OCI-LY1 (cell line): ENCODE results near the gene MAGI2.

Experiments used
- H2AFZ ChIP-seq: fragments of 200-600 bp; sonication (generic), shearing (Covaris generic); 2 replicates; pipeline ENCODE4 v1.6.0; 2014; ENCODE audit warnings: antibody characterized with exemption, mild to moderate bottlenecking, low read length
- H3F3A ChIP-seq: fragments of 200-600 bp; sonication (generic), shearing (Covaris generic); 2 replicates; pipeline ENCODE4 v1.6.0; 2014; ENCODE audit warnings: mild to moderate bottlenecking, antibody characterized with exemption, low read length, moderate library complexity; ENCODE audit not compliant: insufficient read depth
- H3K27ac ChIP-seq: fragments of 200-600 bp; sonication (generic); 2 replicates; pipeline ENCODE4 v1.5.1; 2014; ENCODE audit warnings: low read length, mixed run types, mild to moderate bottlenecking, low read depth; ENCODE audit not compliant: poor library complexity, severe bottlenecking
- H3K27me3 ChIP-seq: fragments of 200-600 bp; sonication (generic); 2 replicates; pipeline ENCODE4 v1.6.0; 2014; ENCODE audit warnings: antibody characterized with exemption, mild to moderate bottlenecking, low read length, moderate library complexity; ENCODE audit not compliant: insufficient read depth
- H3K36me3 ChIP-seq: fragments of 200-600 bp; sonication (generic); 2 replicates; pipeline ENCODE4 v1.6.1; 2014; ENCODE audit warnings: mild to moderate bottlenecking, antibody characterized with exemption, low read length, moderate library complexity, mixed read lengths; ENCODE audit not compliant: insufficient read depth
- H3K4me1 ChIP-seq: fragments of 200-600 bp; sonication (generic); 2 replicates; pipeline ENCODE4 v1.5.1; 2014; ENCODE audit warnings: mild to moderate bottlenecking, low read length, moderate library complexity; ENCODE audit not compliant: insufficient read depth, severe bottlenecking
- H3K4me2 ChIP-seq: fragments of 200-600 bp; sonication (generic), shearing (Covaris generic); 2 replicates; pipeline ENCODE4 v1.6.1; 2014; ENCODE audit warnings: low read length
- H3K4me3 ChIP-seq: fragments of 200-600 bp; sonication (generic); 2 replicates; pipeline ENCODE4 v1.5.1; 2014; ENCODE audit warnings: low read length, low read depth, mild to moderate bottlenecking, mixed read lengths; ENCODE audit not compliant: poor library complexity, severe bottlenecking
- H3K79me2 ChIP-seq: fragments of 200-600 bp; shearing (Covaris generic); 2 replicates; pipeline ENCODE4 v1.6.1; 2016; ENCODE audit warnings: mixed run types, low read length, mixed read lengths; ENCODE audit not compliant: insufficient read depth
- H3K9ac ChIP-seq: fragments of 200-600 bp; sonication (generic), shearing (Covaris generic); 2 replicates; pipeline ENCODE4 v1.6.1; 2014; ENCODE audit warnings: mild to moderate bottlenecking, low read length, mixed read lengths
- H3K9me2 ChIP-seq: fragments of 200-600 bp; sonication (generic), shearing (Covaris generic); 2 replicates; pipeline ENCODE4 v1.6.1; 2014; ENCODE audit warnings: low read depth, mild to moderate bottlenecking, low read length, mixed read lengths
- H3K9me3 ChIP-seq: fragments of 200-600 bp; shearing (Covaris generic); 2 replicates; pipeline ENCODE4 v1.6.1; 2014; ENCODE audit warnings: low read length, mixed read lengths
- H4K20me1 ChIP-seq: fragments of 200-600 bp; sonication (generic), shearing (Covaris generic); 2 replicates; pipeline ENCODE4 v1.6.0; 2016; ENCODE audit warnings: mild to moderate bottlenecking, low read length; ENCODE audit not compliant: insufficient read depth
- CTCF ChIP-seq: fragments of 200-600 bp; sonication (generic), shearing (Covaris generic); IDR thresholded peaks from 2 replicates; pipeline ENCODE4 v1.5.1; 2017; ENCODE audit warnings: mild to moderate bottlenecking, antibody characterized with exemption, low read length, moderate library complexity, mixed read lengths
- EZH2 ChIP-seq: fragments of 200-600 bp; sonication (generic), shearing (Covaris generic); IDR thresholded peaks from 2 replicates; pipeline ENCODE4 v1.8.0; 2017; ENCODE audit warnings: borderline replicate concordance, mixed run types, mild to moderate bottlenecking, antibody characterized with exemption, low read length, moderate library complexity, mixed read lengths

MAGI2 gene

DNA sequence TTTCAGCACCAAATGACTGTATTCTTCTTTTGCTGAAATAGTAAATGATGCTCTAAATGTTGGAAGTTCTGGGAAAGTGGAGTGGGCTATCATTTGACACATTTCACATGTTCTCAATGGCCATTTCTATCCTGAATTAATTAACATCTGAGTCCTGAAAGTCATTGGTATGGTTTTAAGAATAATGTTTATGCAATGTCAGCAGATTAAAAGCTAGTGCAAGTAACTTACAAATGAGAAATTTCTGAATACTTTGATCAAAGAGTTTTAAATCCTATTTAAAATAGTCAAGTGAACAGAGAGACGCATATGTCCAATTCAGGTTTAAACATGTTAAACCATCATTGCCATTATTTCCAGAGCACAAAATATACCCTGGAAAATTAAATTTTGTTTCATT is 1146.8 kb downstream of the MAGI2 start:
- H3K79me2 ChIP-seq, result no peaks in the 10 kb centered on the region
- H2AFZ ChIP-seq, result no peak overlapping the region
- H3K9me3 ChIP-seq, result no peaks in the 10 kb centered on the region
- no peak overlapping the region for H3K27ac ChIP-seq
- H3K27me3 ChIP-seq, result no peaks in the 10 kb centered on the region
- no peaks in the 10 kb centered on the region for H3F3A ChIP-seq
- H4K20me1 ChIP-seq, result no peaks in the 10 kb centered on the region
- no peak overlapping the region for H3K4me3 ChIP-seq
- TF ChIP-seq CTCF, result no peak
- no peak for TF ChIP-seq EZH2
- H3K9me2 ChIP-seq, result no peaks in the 10 kb centered on the region
- H3K4me2 ChIP-seq, result no peak overlapping the region
- H3K36me3 ChIP-seq, result no peaks in the 10 kb centered on the region
- no peak overlapping the region for H3K9ac ChIP-seq
- no peaks in the 10 kb centered on the region for H3K4me1 ChIP-seq

GRCh38 chr7:78301407-78301806 is 1152.1 kb downstream of the MAGI2 start:
- Histone ChIP-seq H4K20me1 (no peaks in the 10 kb centered on the region), H3K27me3 (no peaks in the 10 kb centered on the region), H3K9me3 (no peaks in the 10 kb centered on the region), H3K36me3 (no peaks in the 10 kb centered on the region), H3F3A (no peaks in the 10 kb centered on the region), H3K27ac (no peak overlapping the region), H3K4me2 (no peak overlapping the region), H3K4me3 (no peak overlapping the region), H3K79me2 (no peaks in the 10 kb centered on the region), H3K9ac (no peak overlapping the region), H2AFZ (no peak overlapping the region), H3K4me1 (no peaks in the 10 kb centered on the region), H3K9me2 (no peaks in the 10 kb centered on the region)
- TF ChIP-seq CTCF (no peak), EZH2 (no peak)

DNA sequence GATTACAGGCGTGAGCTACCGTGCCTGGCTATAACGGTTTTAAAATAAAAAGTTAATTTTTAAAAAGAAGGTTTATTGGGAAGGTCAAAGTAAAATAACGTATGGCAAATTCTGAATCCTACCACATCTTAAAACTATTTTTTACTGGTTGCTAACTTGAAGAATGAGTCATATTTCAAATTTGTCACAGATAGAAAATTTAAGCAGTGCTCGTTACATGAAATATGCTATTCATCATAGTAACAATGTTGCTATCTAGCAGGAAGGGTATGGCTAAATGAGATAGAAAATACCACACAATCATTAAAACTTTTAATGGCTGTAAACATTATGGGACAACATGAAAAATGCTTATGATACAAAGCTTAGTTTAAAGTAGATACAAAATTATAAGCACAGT is 1154.4 kb downstream of the MAGI2 start:
- H3K4me1 ChIP-seq, result no peaks in the 10 kb centered on the region
- no peak overlapping the region for H2AFZ ChIP-seq
- TF ChIP-seq EZH2, result no peak
- no peak for TF ChIP-seq CTCF
- no peaks in the 10 kb centered on the region for H3K27me3 ChIP-seq
- H3K4me3 ChIP-seq, result no peak overlapping the region
- H3K36me3 ChIP-seq, result no peaks in the 10 kb centered on the region
- H4K20me1 ChIP-seq, result no peaks in the 10 kb centered on the region
- H3K9me2 ChIP-seq, result no peaks in the 10 kb centered on the region
- H3K27ac ChIP-seq, result no peak overlapping the region
- H3F3A ChIP-seq, result no peaks in the 10 kb centered on the region
- H3K9me3 ChIP-seq, result no peaks in the 10 kb centered on the region
- H3K79me2 ChIP-seq, result no peaks in the 10 kb centered on the region
- no peak overlapping the region for H3K9ac ChIP-seq
- H3K4me2 ChIP-seq, result no peak overlapping the region
